DLD1 (cell line): ENCODE measurements around the gene PML.
"Not testable (repeated sequence)": the region's sequence is repeated elsewhere in the genome, so short reads cannot be mapped to it uniquely, and the experiment has no call there.

Experiments
- in situ Hi-C: cut with HindIII; loops from 2 replicates; pipeline ENCODE4 v1.10.0; 2017; ENCODE audit warnings: low sequenced_read_pairs

The PML gene

DNA sequence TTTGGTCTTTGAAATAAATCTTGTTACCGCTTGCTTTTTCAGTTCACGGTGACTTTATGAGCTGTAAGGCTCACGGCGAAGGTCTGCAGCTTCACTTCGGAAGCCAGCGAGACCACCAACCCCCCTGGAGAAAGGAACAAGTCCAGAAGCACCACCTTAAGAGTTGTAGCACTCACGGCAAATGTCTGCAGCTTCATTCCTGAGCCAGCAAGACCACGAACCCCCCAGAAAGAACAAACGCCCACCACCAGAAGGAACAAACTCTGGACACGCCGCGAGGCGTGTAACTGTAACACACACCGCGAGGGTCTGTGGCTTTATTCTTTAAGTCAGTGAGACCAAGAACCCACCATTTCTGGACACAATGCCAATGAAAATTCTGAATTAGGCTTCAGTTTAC, 59.0 kb downstream of the PML start:
- in situ Hi-C loops, result no loop called here

DNA sequence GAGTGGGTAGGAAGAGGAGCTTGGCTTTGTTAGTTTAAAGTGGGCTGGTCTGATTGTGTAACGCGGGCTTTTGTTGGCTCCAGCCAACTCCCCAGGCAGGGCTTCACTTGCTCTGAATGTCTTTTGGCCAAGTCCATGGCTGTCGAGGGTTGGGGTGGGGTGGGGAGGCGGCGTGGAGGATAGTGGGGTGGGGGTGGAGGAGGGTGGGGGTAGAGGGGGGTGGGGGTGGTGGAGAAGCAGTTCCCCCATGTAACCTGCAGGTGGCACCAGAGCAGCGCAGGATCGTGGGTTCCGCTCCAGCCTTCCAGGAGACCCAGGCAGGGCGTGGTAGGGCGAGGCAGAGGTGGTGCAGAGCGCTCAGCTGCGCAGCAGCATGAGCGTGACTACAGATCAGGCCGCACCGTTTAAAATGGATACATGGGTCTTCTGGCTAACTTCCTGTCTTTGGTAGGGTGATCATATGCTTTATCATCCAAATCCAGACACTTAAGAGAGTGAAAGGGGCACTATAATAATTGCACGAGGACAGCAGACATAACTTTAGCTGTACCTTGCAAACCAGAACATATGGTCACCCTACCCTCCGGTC, 59.5 kb downstream of the PML start:
- in situ Hi-C loops, result no loop called here

DNA sequence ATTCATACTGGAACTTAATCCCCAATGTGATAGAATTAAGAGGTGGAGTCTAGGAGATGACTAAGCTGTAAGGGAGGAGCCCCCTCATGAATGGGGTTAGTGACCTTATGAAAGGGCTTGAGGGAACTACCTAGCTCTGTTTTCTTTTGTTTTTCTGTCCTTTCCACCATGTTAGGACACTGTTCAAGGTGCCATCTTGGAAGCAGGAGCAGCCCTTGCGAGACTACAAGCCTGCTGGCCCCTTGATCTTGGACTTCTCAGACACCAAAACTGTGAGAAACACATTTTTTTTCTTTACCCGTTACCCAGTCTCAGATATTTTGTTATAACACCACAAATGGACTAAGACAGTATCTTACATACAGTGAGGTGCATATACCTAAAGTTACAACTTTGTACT, 61.3 kb downstream of the PML start:
- in situ Hi-C loops, result no loop called here

DNA sequence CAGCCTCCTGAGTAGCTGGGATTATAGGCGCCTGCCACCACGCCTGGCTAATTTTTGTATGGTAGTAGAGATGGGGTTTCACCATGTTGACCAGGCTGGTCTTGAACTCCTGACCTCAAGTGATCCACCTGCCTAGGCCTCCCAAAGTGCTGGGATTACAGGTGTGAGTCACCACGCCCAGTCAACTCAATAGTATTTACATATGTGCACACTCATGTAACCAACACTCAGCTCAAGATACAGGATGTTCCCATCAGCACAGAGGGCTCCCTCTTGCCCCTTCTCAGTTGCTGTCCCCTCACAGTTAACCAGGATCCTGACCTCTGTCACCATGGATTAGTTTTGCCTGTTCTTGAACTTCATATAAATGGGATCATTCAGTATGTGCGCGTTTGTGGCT, 61.8 kb downstream of the PML start:
- in situ Hi-C loops, result not testable (repeated sequence)

DNA sequence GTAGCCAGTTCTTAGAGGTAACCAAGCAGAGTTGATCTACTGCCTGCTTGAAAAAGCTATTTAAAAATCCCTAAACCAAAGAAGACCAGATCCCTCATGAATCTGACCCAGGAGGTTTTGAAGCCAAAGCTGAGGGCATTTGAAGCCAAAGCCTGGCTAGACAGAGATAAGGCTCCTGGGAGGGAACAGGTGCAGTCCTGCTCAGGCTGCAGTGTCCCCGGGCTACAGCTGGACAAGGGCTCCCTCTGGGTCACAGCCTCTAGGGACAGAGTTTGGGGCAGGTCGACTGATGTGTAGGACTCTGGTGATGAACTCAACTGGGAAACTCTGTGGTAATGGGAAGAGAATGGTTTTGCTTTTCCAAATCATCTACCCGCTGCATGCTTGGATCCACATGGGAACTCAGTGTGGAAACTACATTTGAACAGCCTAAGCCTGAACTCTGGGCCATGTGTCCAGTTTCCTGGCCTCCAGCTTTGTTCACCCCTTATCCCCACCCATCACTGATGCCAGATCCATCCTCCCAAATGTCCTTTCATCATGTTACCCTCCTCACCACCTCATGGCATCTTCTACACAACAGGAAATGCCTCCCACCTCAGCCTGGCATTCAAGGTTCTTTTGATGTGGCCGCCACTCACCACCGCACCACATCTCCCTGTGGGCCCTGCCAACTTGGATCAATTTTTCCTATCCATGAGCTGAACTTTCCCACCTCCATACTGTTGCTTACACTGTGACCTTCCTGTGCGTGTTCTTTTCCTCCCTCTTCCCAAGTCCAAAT, 64.7 kb downstream of the PML start:
- in situ Hi-C loops, result not testable (repeated sequence)

DNA sequence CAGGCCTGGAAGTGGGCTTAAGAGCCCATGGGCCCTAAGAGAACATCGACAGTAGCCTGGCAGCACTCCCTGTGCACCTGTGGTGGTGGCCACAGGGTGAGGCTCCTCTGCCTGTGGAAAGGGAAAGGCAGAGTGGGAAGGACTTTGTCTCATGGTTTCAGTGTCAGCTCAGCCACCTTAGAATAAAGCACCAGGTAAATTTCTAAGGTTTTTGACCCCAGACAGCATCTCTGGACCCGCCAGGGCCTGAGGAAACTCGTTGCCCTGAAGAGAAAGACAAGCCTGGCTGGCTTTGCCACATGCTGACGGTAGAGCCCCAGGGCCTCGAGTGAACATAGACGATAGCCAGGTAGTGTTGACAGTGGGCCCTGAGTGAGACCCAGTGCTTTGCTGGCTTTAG, 65.7 kb downstream of the PML start:
- in situ Hi-C loops, result no loop called here

DNA sequence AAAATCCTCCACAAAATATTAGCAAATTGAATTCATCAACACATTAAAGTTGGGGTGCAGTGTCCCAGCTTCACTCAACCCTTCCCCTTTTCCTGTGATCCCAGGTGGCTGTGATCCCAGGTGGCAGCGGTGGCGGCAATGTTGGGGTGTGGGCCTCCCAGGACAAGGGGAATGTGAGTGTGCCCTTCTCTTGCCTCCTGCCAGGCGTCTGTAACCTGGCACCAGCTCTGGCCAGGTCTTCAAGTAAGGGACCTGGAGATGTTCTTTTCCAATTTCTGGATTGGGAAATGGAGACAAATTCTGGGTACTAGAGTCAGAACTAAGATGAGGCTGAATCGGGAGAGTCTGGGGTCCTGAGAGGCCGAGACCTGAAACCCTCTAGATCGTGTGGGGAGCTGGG, 67.7 kb downstream of the PML start:
- in situ Hi-C loops, result no loop called here

DNA sequence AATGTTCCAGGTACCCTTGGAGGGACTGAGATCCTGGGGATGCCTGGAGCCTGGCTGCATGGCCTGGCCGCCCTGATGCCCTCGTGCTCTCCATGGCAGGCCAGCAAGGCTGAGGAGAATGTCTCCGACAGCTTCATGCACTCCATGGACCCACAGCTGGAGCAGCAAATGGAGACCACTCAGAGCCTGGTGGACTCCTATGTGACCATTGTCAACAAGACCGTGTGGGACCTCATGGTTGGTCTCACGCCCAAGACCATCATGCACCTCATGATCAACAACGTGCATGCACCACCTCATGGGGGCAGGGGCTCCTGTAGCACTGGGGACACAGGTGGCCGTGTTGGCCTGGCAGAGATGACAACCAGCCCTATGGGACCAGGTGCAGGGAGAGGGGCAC, 68.2 kb downstream of the PML start:
- in situ Hi-C loops, result no loop called here

DNA sequence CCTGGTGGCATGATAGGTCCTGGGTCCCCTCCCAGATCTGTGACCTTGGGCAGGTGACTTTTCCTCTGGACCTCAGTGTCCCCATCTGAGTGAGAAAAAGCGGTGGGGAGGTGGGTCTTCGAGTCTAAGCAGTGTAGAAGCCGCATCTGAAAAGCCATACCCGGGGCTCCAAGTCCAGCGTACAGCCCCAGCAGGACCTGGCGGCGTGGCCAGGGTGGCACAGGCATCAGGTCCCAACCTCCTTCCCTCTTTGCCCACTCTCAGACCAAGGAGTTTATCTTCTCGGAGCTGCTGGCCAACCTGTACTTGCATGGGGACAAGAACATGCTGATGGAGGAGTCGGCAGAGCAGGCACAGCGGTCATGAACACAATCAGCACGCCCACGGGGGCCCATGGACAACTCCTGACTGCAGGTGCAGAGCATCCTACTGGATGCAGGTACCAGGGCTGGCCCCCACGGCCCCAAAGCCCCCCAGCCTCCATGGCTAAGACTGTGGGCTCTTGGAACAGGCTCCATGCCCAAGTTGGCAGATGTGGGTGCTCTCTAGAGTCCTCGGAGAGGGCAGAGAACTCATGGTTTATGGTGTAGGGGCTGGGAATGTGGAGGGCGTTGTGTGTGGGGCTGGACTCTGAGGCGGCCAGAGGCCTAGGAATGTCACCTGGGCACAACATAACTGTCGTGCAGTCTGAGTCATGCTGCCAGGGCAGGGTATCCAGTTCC, 69.1 kb downstream of the PML start:
- in situ Hi-C loops, result not testable (repeated sequence)

DNA sequence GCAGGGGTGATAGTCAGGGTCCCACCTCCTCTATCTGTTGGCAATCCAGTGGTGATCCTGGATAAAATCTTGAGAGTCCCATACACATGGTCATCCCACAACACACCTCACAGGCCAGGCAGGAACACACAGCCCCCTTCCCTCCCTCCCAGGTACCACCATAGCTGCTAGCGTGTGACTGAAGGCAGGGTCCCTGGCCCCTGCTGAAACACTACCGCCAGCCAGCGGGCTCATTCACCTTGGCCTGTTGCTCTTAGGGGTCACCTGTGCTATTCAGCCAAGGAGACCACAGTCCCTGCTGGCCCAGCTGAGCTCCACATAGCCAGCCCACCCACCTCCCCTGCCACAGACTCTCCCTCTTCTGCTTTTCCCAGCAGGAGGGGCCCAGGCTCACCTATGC, 69.7 kb downstream of the PML start:
- in situ Hi-C loops, result not testable (repeated sequence)

DNA sequence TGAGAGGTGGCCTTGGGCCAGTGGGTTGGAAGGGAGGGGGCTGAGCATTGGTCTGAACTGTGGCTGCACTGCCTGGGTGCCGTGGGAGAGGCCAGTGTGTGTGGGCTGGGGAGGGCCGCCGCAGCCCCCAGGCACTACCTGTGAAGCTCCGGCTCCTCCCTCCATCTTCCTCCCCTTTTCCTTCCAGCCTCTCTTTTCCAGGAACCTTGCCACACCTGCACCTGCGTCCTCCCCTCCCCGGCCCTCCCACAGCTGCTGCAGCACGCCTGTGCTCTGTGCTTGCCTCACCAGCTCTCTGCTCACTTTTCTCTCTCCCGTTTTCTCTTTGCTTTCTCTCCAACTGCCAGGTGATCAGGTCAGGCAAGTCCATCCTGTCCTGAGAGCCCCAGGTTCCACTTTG, 70.3 kb downstream of the PML start:
- in situ Hi-C loops, result not testable (repeated sequence)

DNA sequence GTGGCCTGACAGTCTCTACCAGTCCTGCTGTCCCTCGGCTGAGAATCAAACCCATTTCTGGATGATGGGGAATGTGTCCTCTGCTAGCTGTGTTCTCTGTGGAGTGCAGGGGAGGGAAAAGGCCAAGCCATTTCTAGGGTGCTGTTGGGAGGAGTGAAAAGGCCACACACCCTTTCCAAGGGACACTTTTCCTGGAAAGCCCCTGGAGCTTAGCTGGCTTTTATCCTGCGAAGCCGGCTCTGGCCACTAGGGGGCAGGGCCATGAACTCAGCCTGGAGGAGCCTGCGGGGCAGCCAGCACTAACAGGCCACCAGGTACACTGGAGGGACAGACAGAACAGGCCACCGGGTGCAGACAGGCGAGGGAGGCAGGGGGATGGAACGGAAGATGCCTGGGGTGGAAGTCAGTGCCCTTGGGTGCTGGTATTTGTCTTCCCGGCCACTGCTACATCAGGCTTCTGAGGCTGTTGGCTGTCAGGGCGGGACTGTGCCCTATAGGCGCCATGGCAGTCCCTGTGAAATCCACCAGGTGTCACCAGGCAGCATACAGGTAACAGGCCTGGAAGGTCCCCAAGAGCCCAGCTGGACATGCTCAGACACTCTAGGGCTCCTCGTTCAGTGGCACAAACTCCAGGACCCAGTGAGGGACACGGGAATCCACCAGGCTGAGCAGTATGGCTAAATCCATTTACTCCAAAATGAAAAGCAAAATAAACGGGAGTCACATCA, 71.3 kb downstream of the PML start:
- in situ Hi-C loops, result not testable (repeated sequence)

DNA sequence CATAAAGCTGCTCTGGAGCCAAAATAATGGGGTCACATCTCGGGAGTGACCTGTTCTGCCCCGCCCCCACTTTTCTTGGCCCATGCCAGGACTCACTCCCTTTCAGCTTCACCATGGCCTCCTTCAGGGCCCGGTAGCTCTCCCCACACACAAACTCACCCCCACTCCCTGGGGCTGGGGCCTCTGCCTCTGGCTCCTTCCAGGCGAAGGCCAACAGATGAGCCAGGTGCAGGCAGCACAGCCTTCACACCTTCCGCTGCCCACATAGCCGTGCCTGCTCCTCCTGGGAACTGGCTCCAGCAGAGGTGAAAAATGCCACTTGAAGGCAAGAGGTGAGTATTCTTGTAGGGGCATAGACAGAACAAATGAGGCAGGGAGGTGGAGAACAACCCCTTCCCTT, 77.1 kb downstream of the PML start:
- in situ Hi-C loops, result not testable (repeated sequence)

DNA sequence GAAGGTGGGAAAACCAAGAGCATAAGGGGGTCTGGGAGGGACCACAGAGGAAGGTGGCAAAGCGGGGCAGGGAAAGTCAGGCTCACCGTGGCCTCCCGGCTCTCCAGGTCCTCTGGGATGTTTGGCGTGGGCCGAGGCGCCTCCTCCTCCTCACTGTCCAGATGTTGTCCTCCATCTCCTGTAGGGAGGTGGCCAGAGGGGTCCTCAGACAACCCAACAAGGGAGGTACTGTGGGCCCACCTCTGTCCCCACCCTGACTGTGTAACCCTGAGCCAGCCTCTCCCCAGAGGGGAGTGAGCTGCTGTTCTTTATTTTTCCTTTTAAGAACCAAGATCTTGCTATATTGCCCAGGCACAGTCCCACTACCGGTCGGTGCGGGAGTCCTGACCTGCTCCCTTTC, 77.6 kb downstream of the PML start:
- in situ Hi-C loops, result not testable (repeated sequence)

DNA sequence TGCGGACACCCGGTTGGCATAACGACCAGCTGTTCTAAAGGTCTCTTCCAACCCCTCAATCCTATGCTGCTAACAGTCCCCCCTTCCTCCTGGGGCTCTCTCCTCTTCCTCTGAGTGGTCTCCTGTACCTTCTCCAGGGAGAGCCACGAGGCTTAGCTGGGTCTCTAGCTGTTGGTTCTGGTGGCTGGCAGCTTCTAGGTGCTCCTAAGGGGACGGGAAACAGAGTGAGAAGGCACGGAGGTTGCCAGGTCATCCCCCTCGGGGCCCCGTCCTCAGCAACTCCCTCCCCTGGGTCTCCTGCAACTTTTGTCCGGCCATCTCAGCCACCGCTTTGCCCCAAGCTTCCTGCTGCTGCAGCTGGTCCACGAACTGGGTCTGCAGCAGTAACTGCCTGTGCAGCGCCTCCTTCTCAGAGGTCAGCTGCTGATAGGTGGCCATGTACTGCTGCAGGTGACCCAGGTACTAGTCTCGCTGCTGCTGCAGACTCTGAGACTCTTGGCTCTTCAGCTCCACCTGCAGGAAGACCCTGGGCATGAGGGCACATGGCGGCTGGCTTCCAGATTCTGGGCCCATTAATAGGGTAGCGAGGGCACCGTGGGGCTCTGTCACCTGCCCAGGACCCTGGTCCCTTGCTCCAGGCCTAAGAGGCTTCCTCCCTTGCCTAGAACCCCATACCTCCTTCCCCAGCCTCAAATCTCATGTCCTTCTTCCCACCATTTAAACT, 78.3 kb downstream of the PML start:
- in situ Hi-C loops, result not testable (repeated sequence)

DNA sequence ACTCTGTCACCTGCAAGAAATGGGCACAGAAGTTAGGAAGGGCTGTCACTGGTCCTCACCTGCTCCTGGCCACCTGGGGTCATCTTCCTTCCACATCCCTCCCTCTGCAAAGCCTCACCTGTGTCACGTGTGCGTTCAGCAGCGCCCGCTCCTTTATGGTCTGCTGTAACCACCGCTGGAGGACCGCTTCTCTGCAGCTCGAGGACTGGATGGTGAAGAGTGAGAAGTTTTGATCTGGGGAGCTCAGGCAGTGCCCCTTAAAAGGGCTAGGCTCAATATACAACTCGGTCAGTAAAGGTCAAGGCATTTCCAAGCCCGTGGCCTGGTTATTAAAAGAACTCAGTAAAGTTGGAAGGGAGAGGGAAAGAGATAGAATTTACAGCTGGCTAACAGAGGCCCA, 81.3 kb downstream of the PML start:
- in situ Hi-C loops, result not testable (repeated sequence)

DNA sequence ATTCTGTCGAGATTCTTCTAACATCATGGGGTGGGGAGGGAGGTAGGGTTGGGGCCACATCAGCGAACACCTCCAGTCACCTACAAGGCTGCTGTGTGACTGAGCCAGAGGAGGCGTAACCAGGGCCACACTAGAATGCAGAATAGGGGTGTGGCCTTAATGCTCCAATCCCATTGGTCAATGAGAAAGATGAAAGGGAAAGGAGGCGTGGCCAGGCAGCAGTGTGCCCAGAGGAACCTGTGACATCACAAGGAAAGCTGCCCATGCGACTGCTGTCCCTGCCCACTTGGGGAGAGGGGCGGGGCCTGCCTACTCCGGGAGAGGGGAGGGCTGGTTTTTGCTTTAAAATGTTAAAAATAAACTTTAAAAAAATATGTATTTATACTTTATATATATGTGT, 87.9 kb downstream of the PML start, which contains the start of gene GOLGA6A:
Gene GOLGA6A (minus strand): TSS at position 101 of the 400 bp plus-strand sequence. CDS start 41 bp downstream, at position 60.
- in situ Hi-C loops, result not testable (repeated sequence)

DNA sequence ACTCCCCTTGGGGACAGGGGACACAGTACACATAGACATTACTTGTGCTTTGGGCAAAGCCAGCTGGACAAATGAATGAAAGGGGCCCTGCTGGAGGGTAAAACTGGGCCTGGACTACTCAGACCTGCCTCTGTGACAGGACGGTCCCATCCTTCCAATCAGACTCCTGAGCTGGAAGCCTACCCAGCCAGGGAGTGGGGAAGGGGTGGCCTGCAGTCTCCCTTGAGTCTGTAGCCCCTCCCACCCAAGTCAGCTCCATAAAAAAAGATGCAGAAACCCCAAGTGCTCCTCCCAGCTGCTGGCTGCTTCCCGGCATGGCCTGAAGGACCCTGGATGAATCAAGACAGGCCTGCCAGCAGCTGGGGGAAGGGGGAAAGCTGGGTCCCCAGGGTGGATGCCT, 100.1 kb downstream of the PML start:
- in situ Hi-C loops, result not testable (repeated sequence)

DNA sequence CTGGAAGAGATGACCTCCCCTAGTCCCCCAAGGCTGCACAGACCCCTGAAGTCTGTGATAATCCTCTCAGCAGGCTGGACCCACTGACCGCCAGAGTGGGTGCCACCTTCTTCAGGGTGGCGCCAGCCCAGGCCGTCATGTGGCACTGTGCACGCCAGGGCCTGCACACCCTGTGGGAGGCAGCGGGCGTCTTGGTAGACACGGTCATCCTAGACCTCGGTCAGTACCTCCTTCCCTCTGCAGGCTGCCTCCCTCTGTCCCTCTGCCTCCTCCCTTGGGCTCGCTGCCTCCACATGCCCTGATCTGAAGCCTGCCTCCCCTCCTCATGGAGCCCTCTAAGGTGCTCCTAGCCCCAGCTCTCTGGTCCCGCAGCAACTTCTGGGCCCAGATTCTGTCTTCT, 101.1 kb downstream of the PML start:
- in situ Hi-C loops, result not testable (repeated sequence)

DNA sequence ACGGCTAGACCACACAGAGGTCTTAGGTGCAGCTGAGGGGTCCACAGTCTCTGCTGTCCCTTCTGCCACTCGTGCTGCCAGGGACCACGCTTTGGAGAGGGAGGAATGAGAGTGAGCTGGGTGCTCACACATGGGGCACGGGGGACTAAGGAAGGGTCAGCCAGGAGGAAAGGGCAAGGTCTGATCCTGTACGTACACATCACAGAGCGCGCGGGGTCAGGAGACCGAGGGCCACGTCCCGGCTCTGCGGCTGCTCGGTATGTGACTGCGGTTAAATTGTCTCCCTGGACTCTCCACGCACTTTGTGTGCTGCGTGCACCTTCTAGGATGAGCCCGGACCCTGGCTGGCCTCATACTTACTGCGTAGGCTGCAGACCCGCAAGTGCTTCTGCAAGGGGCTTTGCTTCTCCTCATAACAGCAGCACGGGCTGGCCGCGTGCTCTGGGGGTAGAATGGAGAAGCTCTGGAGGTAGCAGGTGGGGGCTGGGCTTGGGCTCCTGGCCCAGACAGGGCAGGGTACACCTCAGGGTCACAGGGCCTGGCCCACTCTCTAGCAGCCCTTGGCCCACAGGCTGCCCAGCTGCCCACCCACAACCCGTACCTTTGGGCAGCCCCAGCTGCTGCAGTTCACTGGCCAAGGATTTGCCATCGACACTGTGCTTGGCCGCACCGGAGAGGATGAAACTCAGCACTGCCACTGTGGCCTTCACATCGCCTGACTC, 102.4 kb downstream of the PML start:
- in situ Hi-C loops, result not testable (repeated sequence)
